ENCODE measurements around the gene ACSS2. TPM values are rescaled to one million over a fixed set of nuclear protein-coding genes. Genes with fewer than 3 reads are reported as not detected.

Gene ACSS2
- polyA plus RNA-seq, 4 donors, result 38.4 to 44.5 (median 40.4) TPM

GRCh38 chr20:34971561-34972235 lies 95.3 kb downstream of the ACSS2 start:
- no peak for DNase-seq (ENCODE audit: low read depth in 4 of 4, low spot score in 3 of 4)

- no peak for DNase-seq (ENCODE audit: low read depth in 4 of 4, low spot score in 3 of 4)
Observed at GRCh38 chr20:34974246-34974645, 97.8 kb downstream of the ACSS2 start.

- DNase-seq (ENCODE audit: low read depth in 4 of 4, low spot score in 3 of 4), result no peak
Observed at GRCh38 chr20:34976286-34976685, 99.9 kb downstream of the ACSS2 start.

Other genes with a start within 250 kb of the ACSS2 start
- 10 to 100 TPM; 39.0 to 45.3 (median 44.2) TPM for gene PIGU, start 199.5 kb upstream of the ACSS2 start, polyA plus RNA-seq (ENCODE audit: insufficient read length in 4 of 4)
- 10 to 100 TPM; 12.8 to 14.7 (median 13.6) TPM for gene TP53INP2, start 172.3 kb upstream of the ACSS2 start, polyA plus RNA-seq (ENCODE audit: insufficient read length in 4 of 4)
- 10 to 100 TPM; 46.6 to 57.2 (median 50.4) TPM for gene NCOA6, start 51.0 kb upstream of the ACSS2 start, polyA plus RNA-seq (ENCODE audit: insufficient read length in 4 of 4)
- 10 to 100 TPM; 18.0 to 25.5 (median 21.1) TPM for gene GGT7, start 3.8 kb upstream of the ACSS2 start, polyA plus RNA-seq (ENCODE audit: insufficient read length in 4 of 4)
- 10 to 100 TPM; 55.7 to 60.1 (median 58.0) TPM for gene GSS, start 79.2 kb downstream of the ACSS2 start, polyA plus RNA-seq (ENCODE audit: insufficient read length in 4 of 4)
- 1 to 10 TPM in 3 of 4 donors, under 1 TPM in 1; 0.79 to 1.9 (median 1.3) TPM for gene MYH7B, start 79.3 kb downstream of the ACSS2 start, polyA plus RNA-seq (ENCODE audit: insufficient read length in 4 of 4)
- gene TRPC4AP, start 216.2 kb downstream of the ACSS2 start, polyA plus RNA-seq (ENCODE audit: insufficient read length in 4 of 4), result 10 to 100 TPM; 68.6 to 73.6 (median 69.3) TPM

All from right renal pelvis (tissue), 4 donors.